ENCODE measurements around the gene CD79A.

GRCh38 chr19:41879080-41879479 is 2.0 kb downstream of the CD79A start:
- TF ChIP-seq CTCF (IDR thresholded peaks at IDR 0.05) (no peak), POLR2A (IDR thresholded peaks at IDR 0.05) (no peak)

Measured in heart left ventricle (tissue), 13 donors.